HFFc6 (cell line): ENCODE measurements around the gene CSPG5. TPM values are rescaled to one million over a fixed set of nuclear protein-coding genes. Genes with fewer than 3 reads are reported as not detected.

Experiments used
- DNase-seq: peaks from one replicate; pipeline ENCODE4 v3.0.0-alpha.2; 2018
- H3K27ac Mint-ChIP-seq: 2 replicates; pipeline ENCODE4 v1.8.0; 2020; ENCODE audit warnings: mild to moderate bottlenecking, mixed read lengths
- H3K27me3 Mint-ChIP-seq: 2 replicates; pipeline ENCODE4 v1.8.0; 2021; ENCODE audit warnings: mild to moderate bottlenecking, moderate library complexity, mixed read lengths; ENCODE audit not compliant: insufficient read depth
- H3K36me3 Mint-ChIP-seq: 2 replicates; pipeline ENCODE4 v1.8.0; 2021; ENCODE audit warnings: low read depth, mixed read lengths
- H3K4me1 Mint-ChIP-seq: 2 replicates; pipeline ENCODE4 v1.8.0; 2020; ENCODE audit warnings: low read depth, mixed read lengths
- H3K4me3 Mint-ChIP-seq: 2 replicates; pipeline ENCODE4 v1.8.0; 2020; ENCODE audit warnings: mild to moderate bottlenecking, moderate library complexity, mixed read lengths
- H3K9me3 Mint-ChIP-seq: 2 replicates; pipeline ENCODE4 v1.8.0; 2020; ENCODE audit warnings: mild to moderate bottlenecking, mixed read lengths
- CTCF ChIP-seq: fragments of 200-600 bp; sonication (generic); IDR thresholded peaks from 2 replicates; pipeline ENCODE4 v1.5.0; 2021; ENCODE audit warnings: antibody characterized with exemption, mild to moderate bottlenecking
- total RNA-seq, 6 experiments: library from RNA; stranded (reverse); fragmentation: NEBNext Ultra II Directional; extraction: Animal tissue kit (Norgen Biotek cat#: 25700); gene quantifications; 2 replicates in 1 of 6; 3 replicates in 5 of 6; pipeline ENCODE4 v1.2.3, GENCODE V29; 2021

Gene CSPG5
- total RNA-seq, 6 experiments from 2014 or later: 0.05 to 0.19 (median 0.11) TPM; not detected in 3

GRCh38 chr3:47527952-47528725 lies 50.5 kb downstream of the CSPG5 start:
- Mint-ChIP-seq H3K27ac (no peak overlapping the region), H3K4me3 (no peak overlapping the region), H3K9me3 (peaks cover 5% of the 10 kb centered on the region; the same call in 1 of the 2 replicates), H3K4me1 (peaks cover 6% of the 10 kb centered on the region), H3K27me3 (peaks cover 12% of the 10 kb centered on the region), H3K36me3 (no peaks in the 10 kb centered on the region)
- DNase-seq: no peak
- no peak for TF ChIP-seq CTCF

DNA sequence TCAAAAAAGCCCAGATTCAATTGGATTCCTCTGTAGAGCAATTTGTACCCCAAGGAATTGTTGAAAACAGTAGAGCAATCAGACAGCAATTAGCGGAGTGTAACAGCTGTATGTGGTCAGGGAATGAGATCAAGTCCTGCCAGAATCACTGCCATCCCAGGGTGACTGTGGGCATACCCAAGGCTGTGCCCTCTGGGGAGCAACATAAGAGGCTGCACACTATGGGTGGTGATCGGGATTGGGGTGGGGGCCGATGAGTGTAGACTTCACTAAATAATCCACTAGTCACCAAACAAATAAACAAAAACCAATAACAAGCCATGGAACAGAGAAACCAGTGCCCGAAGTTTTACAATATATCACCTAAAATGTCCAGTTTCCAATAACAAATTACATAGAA lies 53.0 kb downstream of the CSPG5 start:
- DNase-seq: no peak
- Mint-ChIP-seq H3K27me3 (peaks cover 8% of the 10 kb centered on the region; the same call in 1 of the 2 replicates), H3K4me1 (peaks cover 15% of the 10 kb centered on the region), H3K27ac (no peak overlapping the region), H3K36me3 (no peaks in the 10 kb centered on the region), H3K4me3 (no peak overlapping the region), H3K9me3 (peaks cover 5% of the 10 kb centered on the region; the same call in 1 of the 2 replicates)
- no peak for TF ChIP-seq CTCF

DNA sequence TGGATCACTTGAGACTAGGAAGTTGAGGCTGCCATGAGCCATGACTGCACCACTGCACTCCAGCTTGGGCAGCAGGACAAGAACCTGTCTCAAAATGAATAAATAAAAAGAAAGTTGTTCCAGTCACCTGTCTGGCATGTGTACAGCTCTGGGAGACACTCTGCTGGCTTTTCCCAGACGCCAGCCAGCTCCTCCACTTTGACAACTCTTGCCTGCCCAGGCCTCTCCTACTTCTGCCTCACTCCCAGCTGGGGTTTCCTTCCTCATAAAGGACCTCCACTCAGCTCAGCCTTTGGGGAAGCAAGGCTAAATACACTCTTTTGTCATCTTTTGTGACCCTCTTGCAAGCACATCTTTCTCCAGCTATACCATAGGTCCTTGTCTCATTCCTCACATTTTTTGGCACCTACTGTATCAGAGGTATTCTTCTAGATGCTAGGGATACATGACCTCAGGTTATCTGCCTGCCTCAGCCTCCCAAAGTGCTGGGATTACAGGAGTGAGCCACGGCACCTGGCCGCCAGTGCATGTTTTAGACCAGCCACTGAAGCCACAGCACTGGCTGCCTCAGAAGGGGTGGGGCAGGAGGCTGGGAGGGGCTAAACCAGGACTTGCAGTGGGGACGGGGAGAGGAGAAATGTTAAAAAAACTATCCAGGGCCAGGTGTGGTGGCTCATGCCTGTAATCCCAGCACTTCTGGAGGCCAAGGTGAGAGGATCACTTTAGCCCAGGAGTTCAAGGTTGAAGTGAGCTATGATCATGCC lies 55.2 kb downstream of the CSPG5 start:
- no peak for DNase-seq
- no peak overlapping the region for H3K4me3 Mint-ChIP-seq
- H3K9me3 Mint-ChIP-seq: peaks cover 5% of the 10 kb centered on the region; the same call in 1 of the 2 replicates
- peaks cover 8% of the 10 kb centered on the region; the same call in 1 of the 2 replicates for H3K27me3 Mint-ChIP-seq
- no peak for TF ChIP-seq CTCF
- H3K27ac Mint-ChIP-seq: no peak overlapping the region
- H3K36me3 Mint-ChIP-seq: no peaks in the 10 kb centered on the region
- peaks cover 15% of the 10 kb centered on the region for H3K4me1 Mint-ChIP-seq

DNA sequence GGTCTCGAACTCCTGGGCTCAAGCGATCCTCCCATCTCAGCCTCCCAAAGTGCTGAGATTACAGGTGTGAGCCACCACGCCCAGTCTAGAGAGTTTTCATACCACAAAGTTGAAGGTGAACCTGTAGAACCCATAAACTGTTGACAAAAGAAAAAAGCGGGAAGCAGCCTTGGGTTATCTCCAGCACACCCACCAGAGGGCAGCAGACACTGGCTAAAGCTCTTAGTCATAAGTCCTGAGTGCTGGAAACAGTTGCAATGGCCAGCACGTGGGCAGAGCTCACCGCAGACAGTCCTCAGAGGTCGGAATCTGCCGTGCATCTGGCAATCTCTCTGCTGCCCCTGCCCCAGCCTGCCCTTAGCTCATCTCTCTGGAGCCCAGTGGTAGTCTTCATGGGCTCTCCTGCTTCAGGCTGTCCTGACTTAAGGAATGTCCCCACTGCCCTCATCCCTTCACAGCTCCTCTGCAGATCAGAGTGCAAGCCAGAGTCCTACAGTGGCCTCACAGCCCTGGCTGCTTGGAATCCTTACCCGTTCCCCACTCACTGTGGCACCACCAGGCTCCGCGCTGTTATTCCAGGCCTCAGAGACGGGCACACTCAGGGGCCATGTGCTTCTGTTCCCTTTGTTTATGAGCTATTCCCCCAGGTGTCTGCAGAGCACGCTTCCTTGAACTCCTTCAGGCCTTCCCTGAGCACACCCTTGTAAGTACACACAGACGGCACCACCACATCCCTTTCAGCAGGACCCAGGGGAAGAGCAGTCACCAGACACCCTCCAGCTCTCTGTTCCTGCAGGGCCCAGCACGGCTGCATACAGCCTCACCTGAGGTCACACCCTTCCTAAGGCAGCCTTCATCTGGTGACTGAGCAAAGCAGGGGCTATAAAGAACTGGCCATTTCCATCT lies 56.3 kb downstream of the CSPG5 start:
- Mint-ChIP-seq H3K9me3 (no peaks in the 10 kb centered on the region), H3K36me3 (no peaks in the 10 kb centered on the region)

More for the DNA sequence above, 56.3 kb downstream of the CSPG5 start:
- Mint-ChIP-seq H3K4me3 (peak overlapping the region; percentile 13; the same call in 1 of the 2 replicates), H3K27ac (peak overlapping the region; percentile 45; the same call in 1 of the 2 replicates), H3K27me3 (peaks cover 8% of the 10 kb centered on the region; the same call in 1 of the 2 replicates), H3K4me1 (peaks cover 9% of the 10 kb centered on the region)
- TF ChIP-seq CTCF: peak; percentile 95
- peak; percentile 77 for DNase-seq
